DMS153 (cell line): Measurements from ENCODE around the gene ANO3.
"Not testable (repeated sequence)": the region's sequence is repeated elsewhere in the genome, so short reads cannot be mapped to it uniquely, and the experiment has no call there.

Experiments
- DNase-seq: peaks from one replicate; lab custom pipeline; 2025; lab: John Stamatoyannopoulos, UW

Gene ANO3

GRCh38 chr11:26573896-26574295, 242.0 kb downstream of the ANO3 start:
- DNase-seq = no peak

- DNase-seq = no peak
Observed at GRCh38 chr11:26575946-26576345, 244.0 kb downstream of the ANO3 start.

GRCh38 chr11:26578998-26579661, 247.2 kb downstream of the ANO3 start:
- no peak for DNase-seq

DNA sequence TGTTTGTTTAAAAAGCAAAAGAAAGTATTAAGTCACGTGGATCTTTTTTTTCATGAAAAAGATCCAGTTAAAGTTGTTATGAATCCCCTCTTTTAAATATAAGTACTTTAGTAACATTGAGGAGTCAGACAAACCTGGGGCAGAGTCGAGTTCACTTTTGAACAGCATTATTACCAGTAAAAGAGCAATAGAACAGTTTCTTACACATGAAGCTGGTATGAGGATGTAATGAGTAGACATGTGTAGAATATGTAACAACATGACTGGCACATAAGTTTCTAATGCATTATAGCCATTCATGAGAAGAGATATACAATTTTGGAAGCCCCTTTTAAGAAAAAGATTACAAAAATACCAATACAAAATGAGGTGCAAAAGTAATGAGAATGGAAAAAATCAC, 247.8 kb downstream of the ANO3 start:
- DNase-seq = no peak

GRCh38 chr11:26580929-26581328, 249.0 kb downstream of the ANO3 start:
- DNase-seq = no peak

DNA sequence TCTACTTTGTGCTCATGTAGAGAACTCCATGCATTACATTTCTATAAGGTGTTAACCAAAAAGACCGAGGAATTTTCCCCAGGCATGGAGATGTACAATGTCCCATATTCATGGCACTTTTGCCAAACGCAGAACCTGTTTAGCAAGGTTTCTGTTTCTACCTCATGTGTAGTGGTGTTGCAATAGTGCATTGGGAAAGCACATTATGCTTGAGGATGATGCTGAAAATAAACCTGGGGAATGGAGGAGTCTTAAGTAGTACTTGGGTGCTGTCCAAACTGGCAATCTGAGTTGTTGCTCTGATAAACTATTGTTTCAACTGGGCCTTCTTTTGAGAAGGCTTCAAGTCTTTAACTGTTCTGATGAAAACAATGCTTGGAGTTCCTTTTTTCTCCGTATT, 251.6 kb downstream of the ANO3 start:
- DNase-seq = no peak

- no peak for DNase-seq
Observed at GRCh38 chr11:26584818-26585217, 252.9 kb downstream of the ANO3 start.

GRCh38 chr11:26587073-26587472, 255.1 kb downstream of the ANO3 start:
- DNase-seq = no peak

DNA sequence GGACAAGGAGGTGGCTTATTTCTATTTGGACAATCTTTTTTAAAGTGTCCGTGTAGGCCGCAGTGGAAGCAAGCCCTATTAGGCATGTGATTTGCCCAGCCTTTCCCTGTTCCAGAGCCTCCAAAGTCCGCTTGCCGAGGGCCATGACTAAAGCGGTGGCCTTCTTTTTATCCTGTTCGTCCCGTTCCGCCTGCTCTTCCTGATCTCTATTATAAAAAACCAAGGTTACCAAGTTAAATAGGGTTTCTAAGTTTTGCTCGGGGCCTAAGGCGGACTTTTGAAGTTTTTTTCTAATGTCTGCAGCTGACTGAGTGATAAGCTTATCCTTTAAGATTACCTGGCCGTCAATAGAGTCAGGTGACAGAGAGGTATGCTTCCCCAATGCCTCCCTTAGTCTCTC, 261.8 kb downstream of the ANO3 start:
- no peak for DNase-seq

GRCh38 chr11:26595207-26595865, 263.4 kb downstream of the ANO3 start:
- DNase-seq = not testable (repeated sequence)

GRCh38 chr11:26597049-26597689, 265.2 kb downstream of the ANO3 start:
- not testable (repeated sequence) for DNase-seq

DNA sequence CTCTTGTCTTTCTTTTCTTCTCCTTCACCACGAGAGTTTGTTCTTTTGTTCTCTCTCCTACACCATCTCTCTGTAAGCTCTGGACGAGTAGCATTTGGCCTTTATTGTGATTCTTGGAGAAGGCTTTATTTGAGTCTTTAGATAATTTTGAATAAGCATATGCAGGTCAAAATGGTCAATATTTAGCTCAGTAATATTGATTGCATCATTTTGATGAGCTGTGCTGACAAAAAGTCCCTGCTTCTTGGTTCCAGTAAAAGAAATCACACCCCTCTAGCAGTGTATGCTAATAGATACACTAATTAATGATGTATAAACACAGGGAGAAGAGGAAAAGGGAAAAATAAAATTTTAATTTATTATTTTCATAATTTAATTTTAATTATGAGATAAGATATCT, 266.0 kb downstream of the ANO3 start:
- DNase-seq = no peak

GRCh38 chr11:26599425-26599824, 267.5 kb downstream of the ANO3 start:
- DNase-seq = no peak

DNA sequence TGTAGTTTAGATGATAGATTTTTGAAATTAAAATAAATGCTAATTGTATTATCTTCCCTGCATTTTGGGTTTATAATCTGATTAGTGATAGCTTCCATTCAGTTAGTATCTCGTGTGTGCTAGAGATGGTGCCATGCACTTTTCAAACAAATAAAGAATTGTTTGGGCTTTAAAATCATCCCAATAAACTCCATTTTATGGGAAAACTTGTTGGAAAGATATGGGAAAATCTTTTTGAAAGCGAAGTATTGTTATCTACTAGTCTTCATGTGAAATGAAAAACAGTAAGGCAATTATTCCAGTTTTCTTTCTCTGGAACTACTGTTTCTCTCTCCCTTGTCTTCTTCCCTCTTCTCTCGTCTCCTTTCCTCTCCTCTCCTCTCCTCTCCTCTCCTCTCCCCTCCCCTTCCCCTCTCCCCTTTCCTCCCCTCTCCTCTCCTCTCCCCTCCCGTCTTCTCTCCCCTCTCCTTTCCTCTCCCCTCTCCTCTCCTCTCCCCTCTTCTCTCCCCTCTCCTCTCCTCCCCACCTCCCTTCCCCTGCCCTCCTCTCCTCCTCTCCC, 268.0 kb downstream of the ANO3 start:
- no peak for DNase-seq

- no peak for DNase-seq
Observed at GRCh38 chr11:26607725-26608506, 276.0 kb downstream of the ANO3 start.

DNA sequence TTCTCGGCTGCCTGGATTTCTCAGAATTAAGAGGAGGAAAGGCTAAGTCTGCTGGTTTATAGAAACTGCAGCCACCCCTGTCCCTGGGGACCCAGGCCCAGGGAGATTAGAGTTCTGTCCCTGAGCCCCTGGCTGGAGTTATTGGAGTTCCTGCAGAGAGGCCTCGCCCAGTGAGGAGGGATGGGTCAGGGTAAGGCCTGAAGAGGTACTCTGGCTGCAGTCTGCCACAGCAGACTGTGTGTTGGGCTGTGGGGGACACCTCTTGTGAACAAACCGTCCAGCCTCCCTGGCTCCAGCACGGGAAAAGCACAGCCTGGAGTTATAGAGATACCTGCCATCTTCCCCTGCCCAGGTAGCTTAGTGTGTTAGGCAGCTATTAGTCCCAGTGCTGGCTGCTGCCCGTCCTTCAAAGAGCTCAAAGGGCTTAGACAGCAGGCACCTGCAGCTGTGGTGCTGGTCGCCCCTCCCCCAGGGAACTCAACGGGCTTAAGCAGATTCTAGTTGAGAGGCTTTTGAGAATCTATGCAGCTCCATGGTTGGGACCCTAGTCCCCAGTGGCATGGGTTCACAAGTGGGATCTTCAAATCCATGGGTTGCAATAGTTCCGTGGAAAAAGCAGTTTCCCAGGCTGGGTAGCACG, 276.7 kb downstream of the ANO3 start:
- no peak for DNase-seq

DNA sequence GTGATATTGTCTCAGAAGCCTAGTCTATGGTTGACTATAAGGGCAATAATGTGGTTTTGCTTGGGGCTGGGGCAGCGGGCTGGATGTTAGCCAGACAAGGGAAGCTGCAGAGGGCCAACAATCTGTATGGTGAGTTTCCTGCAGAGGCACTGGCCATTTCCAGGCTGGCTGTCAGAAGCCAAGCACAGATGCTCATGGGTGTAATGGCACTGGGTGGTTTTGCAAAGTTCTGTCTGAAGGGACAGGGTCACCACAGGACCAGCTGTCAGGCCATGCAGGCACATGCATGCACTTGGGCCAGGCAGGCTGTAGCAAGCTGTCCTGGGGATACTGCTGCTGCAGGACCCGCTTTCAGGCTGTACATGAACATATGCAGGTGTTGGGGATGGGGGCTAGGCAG, 281.8 kb downstream of the ANO3 start:
- no peak for DNase-seq

GRCh38 chr11:26618441-26618840, 286.5 kb downstream of the ANO3 start:
- no peak for DNase-seq

- DNase-seq = no peak
Observed at GRCh38 chr11:26620282-26621045, 288.5 kb downstream of the ANO3 start.

DNA sequence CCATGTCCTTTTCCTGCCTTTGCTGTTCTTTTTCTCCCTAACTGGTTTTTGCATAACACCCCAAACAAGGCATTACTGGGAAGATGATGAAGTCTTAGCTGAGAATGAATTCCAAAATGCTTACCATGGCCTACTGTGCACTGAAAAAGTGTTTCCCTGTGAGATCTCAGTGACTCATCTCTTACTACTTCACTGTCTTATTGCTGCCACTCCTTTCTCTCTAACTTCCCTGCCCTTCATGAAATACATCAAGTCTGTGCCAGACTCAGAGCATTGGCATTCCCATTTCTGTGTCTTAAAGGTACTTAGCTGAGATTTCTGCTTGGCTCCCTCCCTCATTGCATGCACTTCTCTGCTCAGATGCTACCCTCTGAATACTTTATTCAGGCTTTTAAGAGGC, 289.2 kb downstream of the ANO3 start:
- DNase-seq = no peak

- DNase-seq = no peak
Observed at GRCh38 chr11:26622181-26622580, 290.3 kb downstream of the ANO3 start.
